Stimulated activated naive CD4-positive, alpha-beta T cell (primary cell): ENCODE data around the gene NSUN6.
A peak's percentile ranks its signal among the peaks of the same experiment; 100 is the strongest.
"Not testable (repeated sequence)": the region's sequence is repeated elsewhere in the genome, so short reads cannot be mapped to it uniquely, and the experiment has no call there.

Experiments
- DNase-seq, 6 experiments: peaks; one replicate each; lab custom pipeline; 2025; lab: John Stamatoyannopoulos, UW

Gene NSUN6

DNA sequence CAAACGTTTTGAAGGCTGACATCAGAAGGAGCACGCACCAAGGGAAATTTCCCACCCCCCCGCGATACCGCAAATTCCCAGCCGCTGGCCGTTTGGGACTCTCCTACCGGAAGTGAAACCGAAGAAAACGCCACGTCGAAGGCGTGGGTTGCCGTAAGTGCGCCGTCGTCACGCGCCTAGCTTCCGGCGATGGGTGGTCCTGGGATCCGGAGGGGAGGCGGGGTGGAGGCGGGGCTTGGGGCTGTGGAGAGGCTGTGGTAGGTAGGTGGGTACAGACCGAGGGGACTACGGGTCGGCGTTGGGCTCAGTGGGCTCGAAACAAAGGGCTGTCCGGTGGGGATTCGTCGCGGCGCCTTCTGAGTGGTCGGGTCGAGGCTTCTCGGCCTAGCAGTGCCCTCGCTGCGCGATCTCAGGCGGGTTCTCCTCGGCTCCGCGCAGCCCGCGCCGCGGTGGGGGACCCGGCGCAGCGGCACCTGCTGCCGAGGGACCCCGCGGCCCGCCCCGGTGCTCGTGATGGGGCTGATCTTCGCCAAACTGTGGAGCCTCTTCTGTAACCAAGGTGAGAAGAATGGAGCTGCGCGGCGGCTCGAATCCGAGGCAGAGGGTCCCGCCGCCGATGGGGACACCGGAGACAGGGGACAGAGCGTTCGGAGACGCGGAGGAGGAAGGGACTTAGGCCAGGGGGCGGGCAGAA, 7.9 kb upstream of the NSUN6 start, which contains the start of gene ARL5B:
Gene ARL5B, plus strand, starts transcription at position 307 of the 694 bp plus-strand sequence. Its CDS starts 207 bp downstream, at position 514.
- peak; percentile 90 to 95 (median 94) for DNase-seq

DNA sequence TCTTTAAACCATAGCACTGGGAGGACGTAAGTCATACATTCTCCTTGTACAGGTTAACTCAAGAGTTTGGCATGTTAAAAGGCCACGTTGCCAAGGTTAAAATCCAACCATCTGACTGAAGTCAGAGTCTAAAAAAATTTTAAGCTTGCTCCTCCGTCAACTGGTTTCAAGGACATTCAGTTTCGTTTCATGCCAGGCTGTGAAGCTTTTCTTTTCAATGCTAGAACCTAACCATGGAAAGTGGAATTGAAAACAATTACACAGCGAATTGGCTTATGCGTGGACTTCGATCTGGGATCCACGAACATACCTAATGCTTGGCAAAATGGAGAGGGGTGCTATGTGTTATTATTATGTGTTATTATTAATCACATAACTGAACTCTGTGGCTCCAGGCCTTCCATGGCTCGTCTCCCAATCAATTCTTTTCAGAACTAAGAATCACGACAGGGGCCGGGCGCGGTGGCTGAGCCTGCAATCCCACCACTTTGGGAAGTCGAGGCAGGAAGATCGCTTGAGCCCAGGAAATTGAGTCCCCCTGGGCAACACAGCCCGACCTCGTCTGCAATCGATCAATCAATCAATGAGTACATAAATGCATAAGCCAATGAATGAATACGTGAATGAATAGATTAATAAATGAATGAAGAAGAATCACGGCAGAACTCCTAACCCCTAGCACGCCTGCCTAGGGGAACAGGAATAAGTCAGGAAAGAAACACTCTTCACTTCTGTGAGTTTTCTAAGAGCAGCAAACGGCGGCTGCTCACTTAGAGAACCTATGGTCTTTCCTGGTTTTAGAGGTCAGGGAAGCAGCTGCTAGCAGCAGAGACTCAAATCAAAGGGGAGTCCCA, 7.1 kb upstream of the NSUN6 start:
- DNase-seq: peak in 1 of 6 experiments; percentile 16

DNA sequence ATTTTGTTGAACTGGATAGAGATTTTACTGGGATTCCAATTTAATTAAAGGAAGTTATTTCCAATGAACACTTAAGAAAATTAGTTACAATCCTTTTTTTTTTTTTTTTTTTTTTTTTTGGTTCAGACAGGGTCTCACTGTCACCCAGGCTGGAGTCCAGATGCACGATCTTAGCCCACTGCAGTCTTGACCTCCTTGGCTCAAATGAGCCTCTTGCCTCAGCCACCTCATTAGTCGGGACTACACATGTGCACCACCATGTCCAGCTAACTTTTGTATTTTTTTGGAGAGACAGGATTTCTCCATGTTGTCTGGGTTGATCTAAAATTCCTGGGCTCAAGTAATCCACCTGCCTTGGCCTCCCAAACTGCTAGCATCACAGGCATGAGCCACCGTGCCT, 5.3 kb upstream of the NSUN6 start:
- DNase-seq: no peak

DNA sequence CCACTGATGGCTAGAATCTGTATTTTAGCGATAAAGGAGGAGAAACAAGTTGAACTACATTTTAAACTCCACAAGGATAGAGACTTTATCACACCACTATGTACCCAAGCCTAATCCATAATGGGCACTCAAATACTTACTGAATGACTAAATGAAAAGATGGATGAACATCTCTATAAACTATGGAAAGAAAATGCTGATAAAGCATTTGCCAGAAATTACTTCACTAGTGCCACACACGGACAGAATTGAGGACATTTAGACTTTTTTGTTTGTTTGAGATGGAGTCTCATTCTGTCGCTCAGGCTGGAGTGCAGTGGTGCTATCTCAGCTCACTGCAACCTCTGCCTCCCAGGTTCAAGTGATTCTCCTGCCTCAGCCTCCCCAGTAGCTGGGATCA, 1.7 kb upstream of the NSUN6 start:
- DNase-seq: no peak

DNA sequence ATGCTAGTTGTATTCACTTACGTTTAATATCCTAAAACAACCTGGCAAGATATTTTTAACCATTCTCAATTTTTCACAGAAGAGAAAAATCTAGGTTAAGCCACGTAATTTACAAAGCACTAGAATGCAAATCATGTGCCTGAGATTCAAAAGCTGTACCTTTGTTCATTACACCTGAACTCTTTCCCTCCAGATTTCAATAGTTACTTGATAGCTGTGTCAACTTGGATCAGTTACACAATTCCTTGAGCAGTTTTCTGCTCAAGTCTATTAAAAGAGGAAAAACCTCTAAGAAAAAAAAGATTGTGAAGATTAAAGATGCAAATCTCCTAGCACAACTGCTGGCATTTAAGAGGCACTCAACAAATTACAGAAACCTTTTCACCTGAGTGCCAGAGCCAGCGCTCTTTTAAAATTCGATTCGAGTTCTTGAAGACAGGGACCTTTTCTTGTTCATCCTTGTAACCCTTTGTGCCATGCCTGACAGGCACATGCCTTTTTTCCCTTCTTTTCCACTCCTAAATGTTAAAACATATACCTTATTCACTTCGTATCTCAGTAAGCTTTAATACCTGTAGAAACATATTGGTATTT, 886 bp downstream of the NSUN6 start:
- peak in 1 of 6 experiments; percentile 20 for DNase-seq

DNA sequence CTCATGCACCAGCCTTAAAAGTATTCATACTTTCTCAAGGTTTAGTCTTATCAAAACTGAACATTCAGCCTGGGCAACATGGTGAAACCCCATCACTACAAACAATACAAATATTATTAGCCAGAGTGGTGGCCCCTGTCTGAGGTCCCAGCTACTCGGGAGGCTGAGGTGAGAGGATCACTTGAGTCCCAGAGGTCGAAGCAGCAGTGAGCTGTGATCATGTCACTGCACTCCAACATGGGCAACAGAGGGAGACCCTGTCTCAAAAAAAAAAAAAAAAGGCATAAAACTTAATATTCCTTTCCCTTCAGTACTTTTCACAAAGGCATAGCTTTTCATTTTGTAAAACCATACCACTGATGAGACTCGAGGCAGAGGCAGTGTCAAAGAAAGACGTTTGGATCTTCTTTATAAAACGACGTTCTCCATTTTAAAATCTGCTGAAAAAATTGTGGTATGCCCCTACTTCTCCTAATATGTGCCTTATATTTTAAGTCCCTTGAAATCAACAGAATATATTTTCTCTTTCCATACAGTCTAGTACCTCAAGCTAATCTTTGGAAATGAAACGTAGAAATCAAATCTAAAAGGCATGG, 1.9 kb downstream of the NSUN6 start:
- no peak for DNase-seq

DNA sequence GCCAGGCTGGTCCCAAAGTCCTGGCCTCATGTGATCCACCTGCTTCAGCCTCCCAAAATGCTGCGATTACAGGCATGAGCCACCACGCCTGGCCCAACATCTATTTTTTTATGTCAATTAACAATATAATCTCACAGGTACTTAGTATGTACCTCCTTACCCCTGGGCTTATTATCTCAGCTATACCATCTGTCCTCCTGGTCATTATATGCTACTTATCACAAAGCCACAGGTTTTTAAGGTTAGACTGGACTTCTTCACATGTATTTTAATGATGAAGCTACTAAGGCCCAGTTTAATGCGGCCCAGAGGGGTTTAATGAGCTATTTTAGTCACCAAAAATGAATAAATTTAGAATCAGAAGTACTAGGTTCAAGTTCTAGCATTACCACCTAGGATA, 3.4 kb downstream of the NSUN6 start:
- DNase-seq: no peak

DNA sequence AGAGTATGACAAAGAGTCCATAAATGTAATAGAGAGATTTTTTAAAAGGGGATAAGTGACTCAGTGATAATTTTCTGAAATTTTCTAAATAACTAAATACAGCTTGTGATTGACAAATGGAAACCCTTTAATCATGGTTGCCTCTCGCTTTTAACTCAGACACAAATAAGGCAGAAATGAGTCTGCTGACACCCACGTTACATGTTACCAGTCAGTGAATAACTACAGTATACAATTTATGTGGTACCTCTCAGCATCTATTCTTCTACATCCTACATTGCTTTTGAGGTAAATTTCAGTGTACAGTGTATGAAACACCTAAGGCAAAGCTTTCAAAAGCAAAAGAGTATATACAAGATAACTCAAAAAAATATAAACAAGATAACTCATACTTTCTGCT, 4.2 kb downstream of the NSUN6 start:
- no peak for DNase-seq

DNA sequence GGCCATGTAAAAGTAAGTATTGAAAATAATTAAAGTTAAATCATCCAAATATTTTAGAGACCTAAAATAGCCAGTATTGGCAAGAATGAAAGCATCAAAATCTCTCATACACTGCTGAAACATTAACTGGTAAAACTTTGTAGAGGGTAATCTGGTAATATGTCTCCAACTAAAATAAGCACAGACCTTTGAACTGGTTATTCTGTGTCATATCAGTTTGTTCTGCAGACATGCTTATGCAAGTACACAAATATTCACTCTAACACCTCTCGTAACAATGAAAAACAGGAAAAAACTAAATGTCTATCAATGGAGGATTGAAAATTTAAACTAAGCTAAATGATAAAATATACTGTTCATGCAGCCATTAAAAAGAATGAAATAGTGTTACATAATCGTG, 11.7 kb downstream of the NSUN6 start:
- DNase-seq: not testable (repeated sequence)

DNA sequence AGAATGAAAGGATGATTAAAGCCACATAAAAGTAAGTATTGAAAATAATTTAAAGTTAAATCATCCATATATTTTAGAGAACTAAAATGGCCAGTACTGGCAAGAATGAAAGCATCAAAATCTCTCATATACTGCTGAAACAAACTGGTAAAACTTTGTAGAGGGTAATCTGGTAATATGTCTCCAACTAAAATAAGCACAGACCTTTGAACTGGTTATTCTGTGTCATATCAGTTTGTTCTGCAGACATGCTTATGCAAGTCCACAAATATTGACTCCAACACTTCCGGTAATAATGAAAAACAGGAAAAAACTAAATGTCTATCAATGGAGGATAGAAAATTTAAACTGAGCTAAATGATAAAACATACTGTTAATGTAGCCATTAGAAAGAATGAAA, 14.0 kb downstream of the NSUN6 start:
- DNase-seq: not testable (repeated sequence)

DNA sequence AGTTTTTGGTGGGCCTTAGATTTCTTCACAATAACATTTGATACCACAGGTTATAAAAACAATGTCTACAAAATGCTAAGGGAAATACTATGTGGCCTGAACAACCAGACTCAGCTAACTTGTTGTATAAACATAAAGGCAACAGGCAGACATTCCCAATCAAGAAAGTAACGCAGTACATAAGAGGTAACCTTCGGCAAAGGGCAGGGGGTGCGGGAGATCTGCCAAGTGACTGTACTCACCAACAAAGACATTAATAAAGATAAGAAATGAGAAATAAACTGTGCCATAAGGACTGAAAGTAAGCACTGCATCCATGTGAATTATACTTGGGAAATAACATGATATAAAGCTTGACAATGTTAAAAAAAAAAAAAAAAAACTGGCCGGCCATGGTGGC, 15.4 kb downstream of the NSUN6 start:
- DNase-seq: no peak

DNA sequence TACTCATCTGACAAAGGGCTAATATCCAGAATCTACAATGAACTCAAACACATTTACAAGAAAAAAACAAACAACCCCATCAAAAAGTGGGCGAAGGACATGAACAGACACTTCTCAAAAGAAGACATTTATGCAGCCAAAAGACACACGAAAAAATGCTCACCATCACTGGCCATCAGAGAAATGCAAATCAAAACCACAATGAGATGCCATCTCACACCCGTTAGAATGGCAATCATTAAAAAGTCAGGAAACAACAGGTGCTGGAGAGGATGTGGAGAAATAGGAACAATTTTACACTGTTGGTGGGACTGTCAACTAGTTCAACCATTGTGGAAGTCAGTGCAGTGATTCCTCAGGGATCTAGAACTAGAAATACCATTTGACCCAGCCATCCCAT, 18.9 kb downstream of the NSUN6 start:
- not testable (repeated sequence) for DNase-seq

DNA sequence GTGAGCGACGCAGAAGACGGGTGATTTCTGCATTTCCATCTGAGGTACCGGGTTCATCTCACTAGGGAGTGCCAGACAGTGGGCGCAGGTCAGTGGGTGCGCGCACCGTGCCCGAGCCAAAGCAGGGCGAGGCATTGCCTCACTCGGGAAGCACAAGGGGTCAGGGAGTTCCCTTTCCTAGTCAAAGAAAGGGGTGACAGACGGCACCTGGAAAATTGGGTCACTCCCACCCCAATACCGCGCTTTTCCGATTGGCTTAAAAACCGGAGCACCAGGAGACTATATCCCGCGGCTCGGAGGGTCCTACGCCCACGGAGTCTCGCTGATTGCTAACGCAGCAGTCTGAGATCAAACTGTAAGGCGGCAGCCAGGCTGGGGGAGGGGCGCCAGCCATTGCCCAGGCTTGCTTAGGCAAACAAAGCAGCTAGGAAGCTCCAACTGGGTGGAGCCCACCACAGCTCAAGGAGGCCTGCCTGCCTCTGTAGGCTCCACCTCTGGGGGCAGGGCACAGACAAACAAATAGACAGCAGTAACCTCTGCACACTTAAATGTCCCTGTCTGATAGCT, 23.9 kb downstream of the NSUN6 start:
- peak; percentile 64 to 79 (median 77) for DNase-seq

DNA sequence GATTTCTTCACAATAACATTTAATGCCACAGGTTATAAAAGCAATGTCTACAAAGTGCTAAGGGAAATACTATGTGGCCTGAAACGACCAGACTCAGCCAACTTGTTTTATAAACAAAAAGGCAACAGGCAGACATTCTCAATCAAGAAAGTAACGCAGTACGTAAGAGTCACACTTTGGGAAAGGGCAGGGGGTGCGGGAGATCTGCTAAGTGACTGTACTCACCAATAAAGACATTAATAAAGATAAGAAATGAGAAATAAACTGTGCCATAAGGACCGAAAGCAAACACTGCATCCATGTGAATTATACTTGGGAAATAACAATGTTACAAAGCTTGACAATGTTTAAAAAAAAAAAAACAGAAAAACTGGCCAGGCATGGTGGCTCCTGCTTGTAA, 25.5 kb downstream of the NSUN6 start:
- no peak for DNase-seq

DNA sequence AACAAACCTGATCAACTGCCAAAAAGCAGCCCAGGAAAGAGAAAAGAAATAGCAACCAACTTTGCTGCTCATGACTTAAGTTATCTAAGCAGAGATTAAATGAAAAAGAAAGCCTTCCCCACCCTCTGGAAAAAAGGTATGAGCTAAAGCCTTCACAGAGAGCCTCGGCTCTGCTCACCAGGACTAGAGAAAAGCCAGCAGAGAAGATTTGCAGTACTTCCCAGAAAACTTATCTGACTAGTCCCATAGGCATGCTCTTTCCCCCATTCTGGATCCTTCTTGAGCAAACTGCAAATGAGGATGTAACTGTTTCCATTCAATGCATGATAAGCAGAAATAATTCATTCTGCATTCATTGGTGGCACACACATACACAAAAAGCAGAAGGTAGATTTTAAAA, 27.7 kb downstream of the NSUN6 start:
- not testable (repeated sequence) for DNase-seq

DNA sequence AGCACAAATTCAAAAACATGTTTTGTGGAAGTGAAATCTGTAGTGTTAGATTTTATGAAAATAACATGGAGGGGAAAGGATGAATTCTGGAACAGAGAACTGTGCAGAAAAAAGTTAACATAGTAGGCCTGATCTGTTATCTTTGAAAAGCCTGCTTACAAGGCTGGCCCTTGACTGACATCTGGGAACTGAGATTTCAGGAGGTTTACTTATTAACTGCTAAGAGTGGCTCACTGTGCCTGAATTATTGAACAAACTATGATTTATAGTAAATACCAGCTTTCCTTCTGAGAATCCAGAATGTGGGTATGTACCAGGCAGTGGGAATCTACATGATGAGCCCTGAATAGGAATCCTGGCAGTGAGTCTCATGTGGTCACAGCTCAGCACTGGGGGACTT, 30.5 kb downstream of the NSUN6 start:
- no peak for DNase-seq

DNA sequence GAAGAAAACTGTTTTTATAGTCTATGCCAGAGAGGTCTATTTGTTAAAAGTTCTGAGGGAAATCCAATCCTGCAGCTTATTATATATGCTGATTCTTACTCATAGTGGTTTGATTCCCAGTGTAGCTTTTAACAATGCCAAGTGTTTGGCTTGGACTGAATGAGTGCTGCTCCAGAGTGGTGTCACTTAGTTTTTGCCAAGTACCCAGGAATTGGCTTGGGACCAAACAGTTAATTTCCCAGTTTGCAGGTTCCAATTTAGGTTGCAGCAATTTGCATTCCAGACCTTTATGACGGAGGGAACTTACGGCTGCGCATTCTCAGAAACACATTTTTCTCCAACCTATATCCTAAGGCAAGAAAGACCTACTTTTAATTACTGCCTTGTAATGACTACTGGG, 32.4 kb downstream of the NSUN6 start:
- no peak for DNase-seq

DNA sequence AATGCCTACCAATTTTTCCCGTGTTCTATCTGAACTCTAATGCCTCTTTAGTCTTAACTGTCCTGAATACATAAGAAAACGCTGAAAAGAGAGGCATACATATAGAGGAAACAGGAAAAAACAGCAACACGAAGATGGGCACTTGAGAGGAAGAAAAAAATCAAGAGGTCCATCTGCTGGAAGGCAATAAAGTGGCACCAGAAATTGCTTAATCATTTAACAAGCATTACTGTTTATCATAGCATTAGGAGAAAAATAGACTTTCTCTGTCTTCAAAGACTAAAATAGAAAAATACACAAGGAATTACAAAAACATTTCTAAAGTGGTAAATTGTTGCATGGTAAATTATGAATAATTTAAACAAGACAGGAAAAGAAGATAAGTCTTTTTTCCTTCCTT, 35.0 kb downstream of the NSUN6 start:
- DNase-seq: no peak

DNA sequence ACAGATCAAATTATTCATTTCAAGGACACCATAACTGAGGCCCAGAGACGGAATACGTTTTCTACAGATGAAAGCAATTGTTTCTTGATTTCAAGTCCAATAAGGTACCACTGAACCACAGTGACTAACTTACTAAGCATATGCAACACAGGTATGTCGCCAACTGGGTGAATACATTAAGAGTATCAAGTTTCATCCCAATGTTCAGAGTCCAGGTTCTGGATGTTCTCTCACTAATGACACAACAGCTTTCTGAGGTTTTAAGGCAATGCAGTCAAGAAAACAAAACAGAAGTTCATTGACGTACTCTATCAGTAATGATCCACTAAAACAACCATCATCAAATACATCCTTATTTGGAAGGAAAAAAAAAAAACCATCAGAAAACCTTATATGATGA, 35.8 kb downstream of the NSUN6 start:
- DNase-seq: no peak

DNA sequence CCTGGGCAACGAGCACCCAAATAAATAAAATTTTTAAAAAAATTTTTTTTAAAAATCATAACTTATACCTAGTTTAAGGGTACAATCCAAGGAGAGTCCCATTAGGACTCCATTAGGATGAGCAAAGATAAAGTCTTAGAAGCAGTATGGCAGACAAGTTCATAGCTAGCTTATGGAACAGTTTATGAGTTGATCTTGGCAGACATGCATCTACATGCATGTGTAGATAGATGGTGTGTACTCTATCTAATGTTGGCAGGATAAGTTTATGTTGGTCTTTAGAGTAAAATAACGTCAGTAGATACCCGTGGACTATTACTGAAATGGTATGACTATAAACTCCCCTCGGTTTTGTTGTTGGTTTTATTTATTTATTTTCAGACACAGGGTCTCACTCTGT, 40.2 kb downstream of the NSUN6 start:
- no peak for DNase-seq

DNA sequence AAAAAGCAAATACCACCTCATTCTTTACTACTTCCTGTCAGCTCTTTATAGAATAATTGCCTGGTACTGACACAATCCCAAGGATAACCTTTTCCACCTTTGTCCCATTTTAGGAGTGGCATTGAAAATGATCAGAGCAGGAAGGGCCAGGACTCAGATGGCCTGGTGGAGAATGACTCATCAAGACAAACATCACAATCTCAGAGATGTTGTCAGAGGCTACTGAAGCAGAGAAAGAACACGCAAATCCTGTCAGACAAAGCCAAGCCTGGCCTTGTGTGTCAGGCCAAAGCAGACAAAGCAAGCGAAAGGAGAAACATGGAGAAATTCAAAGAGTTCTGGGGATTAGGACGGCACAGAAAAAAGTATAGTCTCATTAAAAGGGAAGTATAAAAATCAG, 40.9 kb downstream of the NSUN6 start:
- DNase-seq: no peak

DNA sequence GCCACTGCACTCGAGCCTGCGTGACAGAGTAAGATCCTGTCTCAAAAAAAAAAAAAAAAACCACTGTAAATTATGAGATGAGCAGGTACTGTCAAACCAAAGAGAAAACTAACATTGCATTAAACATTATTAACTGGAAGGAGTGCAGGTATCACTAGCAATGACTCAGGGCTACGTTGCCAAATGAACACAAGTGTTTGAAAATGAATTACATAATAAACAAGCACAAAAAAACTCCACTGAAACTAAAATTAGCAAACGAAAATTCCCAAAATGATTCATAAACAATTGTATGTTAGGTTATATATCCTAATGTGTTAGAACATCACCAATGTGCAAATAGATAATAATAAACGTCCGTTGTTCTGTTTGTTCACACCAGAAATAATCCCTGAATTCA, 42.8 kb downstream of the NSUN6 start:
- DNase-seq: no peak
